Right lobe of liver (tissue), 6 donors: ENCODE results near the gene ZSCAN12. TPM values are rescaled to one million over a fixed set of nuclear protein-coding genes. Genes with fewer than 3 reads are reported as not detected.

Experiments used
- ATAC-seq, 4 donors: fragments of 200-7000 bp; cut with Tn5 transposase; one replicate each; pipeline ENCODE4 v1.9.1; 2020; ENCODE audit warnings: mild to moderate bottlenecking in 4 of 4, moderate library complexity in 4 of 4
- DNase-seq, 3 donors: peaks; one replicate each; pipeline ENCODE4 v3.0.0-alpha.2; 2020
- H3K27ac ChIP-seq, 3 donors: fragments of 200-600 bp; one replicate each; pipeline ENCODE4 v1.8.0; 2022
- H3K27me3 ChIP-seq, 2 donors: fragments of 200-600 bp; one replicate each; pipeline ENCODE4 v1.8.0; 2022
- H3K36me3 ChIP-seq, 4 donors: fragments of 200-600 bp; sonication (generic) in 1 of 4; one replicate each; pipeline versions ENCODE4 v1.5.1 to v1.8.0; 2017 to 2022; ENCODE audit warnings: control low read depth in 1 of 4
- H3K4me1 ChIP-seq, 4 donors: fragments of 200-600 bp; sonication (generic) in 1 of 4; one replicate each; pipeline versions ENCODE4 v1.5.1 to v1.8.0; 2017 to 2022; ENCODE audit warnings: control low read depth in 1 of 4
- H3K4me3 ChIP-seq, 3 donors: fragments of 200-600 bp; one replicate each; pipeline ENCODE4 v1.8.0; 2022
- H3K9me3 ChIP-seq, 4 donors: fragments of 200-600 bp; sonication (generic) in 1 of 4; one replicate each; pipeline versions ENCODE4 v1.5.1 to v1.8.0; 2017 to 2022; ENCODE audit warnings: control low read depth in 1 of 4
- POLR2A ChIP-seq: fragments of 450-650 bp; IDR thresholded peaks from one replicate; pipeline ENCODE4 v1.6.1; 2017; ENCODE audit warnings: antibody characterized with exemption, mild to moderate bottlenecking
- WGBS: methylation state at CpG from one replicate; pipeline ENCODE4 v1.1.6; 2018; ENCODE audit warnings: low coverage, low lambda C conversion rate; ENCODE audit not compliant: insufficient coverage; ENCODE audit errors: missing lambda C conversion rate; 5-methylcytosine and 5-hydroxymethylcytosine counted together
- intact Hi-C, 2 donors: fragments of 100-400 bp; cut with DNase I; formaldehyde crosslinking; loops; one replicate each; pipeline versions ENCODE4 v1.11.2 to v1.14.1; 2022
- total RNA-seq, 6 experiments: library from RNA; depleted of rRNA in 2 of 6; stranded (reverse); fragments of >200 nt in 2 of 6; fragmentation: NEBNext Ultra II Directional in 3 of 6; extraction: Animal tissue kit (Norgen Biotek cat#: 25700) in 3 of 6; gene quantifications; one replicate each; pipeline versions ENCODE4 v1.1.0 to v1.2.4, GENCODE V29; 2016 to 2023
- TF ChIP-seq, protein P1 (sequence below), 4 donors: fragments of 200-600 bp in 3 of 4; fragments of 450-650 bp in 1 of 4; IDR thresholded peaks; one replicate each; pipeline versions ENCODE4 v1.5.1 to v1.8.0; 2016 to 2022; ENCODE audit warnings: antibody characterized with exemption in 4 of 4, mild to moderate bottlenecking in 2 of 4
- donor health status: DM: no; HTN: yes; CAD: no.
- donor health status: DM: no; HTN: no; CAD: no.
- donor health status: DM: no; HTN: no; CAD: no.
- donor health status: DM: no; HTN: yes; CAD: no.
- donor health status: DM: no; HTN: yes; CAD: no.

Gene ZSCAN12
- total RNA-seq, 6 experiments from 2014 or later, result 1.4 to 1.6 (median 1.5) TPM

DNA sequence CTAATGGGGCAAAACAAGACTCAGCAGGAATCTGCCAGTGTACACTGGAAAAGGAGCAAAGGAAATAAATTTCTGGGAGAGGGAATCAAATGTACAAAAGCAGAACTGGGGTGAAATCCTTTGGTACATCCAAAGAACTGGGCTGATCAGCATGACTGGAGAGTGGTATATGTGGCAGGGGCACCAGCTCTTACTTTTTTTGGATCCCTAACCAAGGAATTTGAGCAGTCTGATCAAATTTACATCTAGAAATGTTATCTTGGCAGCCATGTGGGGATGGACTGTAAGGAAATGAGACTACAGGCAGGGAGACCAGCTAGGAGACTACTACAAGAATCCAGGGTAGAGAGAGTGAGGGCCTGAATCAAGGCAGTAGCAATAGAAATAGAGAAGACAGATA is 62.4 kb downstream of the ZSCAN12 start:
- Histone ChIP-seq H3K4me1 (peaks cover 0 to 5% (median 0%) of the 10 kb centered on the region in 4 donors), H3K4me3 (no peak overlapping the region), H3K9me3 (no peaks in the 10 kb centered on the region), H3K27ac (no peak overlapping the region), H3K36me3 (no peaks in the 10 kb centered on the region), H3K27me3 (no peaks in the 10 kb centered on the region)
- ATAC-seq (no peak), DNase-seq (no peak)
- intact Hi-C loops, result no loop called here
- TF ChIP-seq, protein P1, sequence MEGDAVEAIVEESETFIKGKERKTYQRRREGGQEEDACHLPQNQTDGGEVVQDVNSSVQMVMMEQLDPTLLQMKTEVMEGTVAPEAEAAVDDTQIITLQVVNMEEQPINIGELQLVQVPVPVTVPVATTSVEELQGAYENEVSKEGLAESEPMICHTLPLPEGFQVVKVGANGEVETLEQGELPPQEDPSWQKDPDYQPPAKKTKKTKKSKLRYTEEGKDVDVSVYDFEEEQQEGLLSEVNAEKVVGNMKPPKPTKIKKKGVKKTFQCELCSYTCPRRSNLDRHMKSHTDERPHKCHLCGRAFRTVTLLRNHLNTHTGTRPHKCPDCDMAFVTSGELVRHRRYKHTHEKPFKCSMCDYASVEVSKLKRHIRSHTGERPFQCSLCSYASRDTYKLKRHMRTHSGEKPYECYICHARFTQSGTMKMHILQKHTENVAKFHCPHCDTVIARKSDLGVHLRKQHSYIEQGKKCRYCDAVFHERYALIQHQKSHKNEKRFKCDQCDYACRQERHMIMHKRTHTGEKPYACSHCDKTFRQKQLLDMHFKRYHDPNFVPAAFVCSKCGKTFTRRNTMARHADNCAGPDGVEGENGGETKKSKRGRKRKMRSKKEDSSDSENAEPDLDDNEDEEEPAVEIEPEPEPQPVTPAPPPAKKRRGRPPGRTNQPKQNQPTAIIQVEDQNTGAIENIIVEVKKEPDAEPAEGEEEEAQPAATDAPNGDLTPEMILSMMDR (IDR thresholded peaks at IDR 0.05), result no peak
- no peak for TF ChIP-seq POLR2A

DNA sequence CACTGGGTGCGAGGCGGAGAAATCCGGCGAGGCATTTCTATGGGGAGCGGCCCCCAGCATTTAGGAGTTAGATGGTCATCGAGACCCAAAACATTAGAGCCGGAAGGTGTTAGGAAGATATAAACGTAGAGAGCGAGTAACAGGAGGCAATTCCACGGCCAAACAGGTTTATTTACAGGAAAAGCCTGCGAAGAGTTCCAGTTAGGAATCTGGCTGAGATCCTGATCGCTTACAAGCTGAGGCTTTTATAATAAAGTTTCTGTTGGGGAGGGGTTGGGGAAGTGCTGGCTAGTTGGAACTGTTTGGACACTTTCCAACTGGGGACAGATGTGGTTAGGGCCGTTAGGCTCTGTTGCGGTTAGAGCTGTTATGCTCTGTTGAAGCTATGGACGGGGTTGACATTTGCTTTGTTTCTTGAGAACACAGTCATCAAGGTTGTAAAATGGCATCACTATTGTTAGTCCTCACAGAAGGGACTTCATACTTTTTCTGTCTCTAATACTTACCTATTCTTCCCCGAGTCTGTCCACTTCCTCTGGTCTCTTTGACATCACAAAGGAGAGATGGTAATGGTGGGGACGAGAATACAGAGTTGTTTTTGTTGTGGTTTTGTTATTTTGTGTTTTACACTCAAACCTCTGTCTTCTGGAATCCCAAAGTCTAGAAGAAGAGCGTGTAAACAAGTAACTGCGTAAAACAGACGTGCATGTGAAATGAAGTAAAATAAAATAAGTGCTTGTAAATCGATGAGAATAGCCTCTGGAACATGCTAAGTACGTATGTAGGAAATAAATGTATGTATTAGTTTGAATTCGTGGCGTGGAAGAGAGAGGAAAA is 63.0 kb downstream of the ZSCAN12 start:
- peaks cover 0 to 5% (median 0%) of the 10 kb centered on the region in 4 donors for H3K4me1 ChIP-seq
- H3K27ac ChIP-seq, result peak overlapping the region; percentile 91 to 99 (median 93)
- intact Hi-C loops, result no loop called here
- no peaks in the 10 kb centered on the region for H3K9me3 ChIP-seq
- 12% methylated on average over 24 of the region's 24 CpGs for WGBS
- H3K36me3 ChIP-seq, result no peaks in the 10 kb centered on the region
- ATAC-seq (peak; percentile 20 to 30 (median 26)), DNase-seq (no peak)
- TF ChIP-seq POLR2A, result no peak
- H3K27me3 ChIP-seq, result no peaks in the 10 kb centered on the region
- H3K4me3 ChIP-seq, result peak overlapping the region; percentile 50 to 72 (median 61)

DNA sequence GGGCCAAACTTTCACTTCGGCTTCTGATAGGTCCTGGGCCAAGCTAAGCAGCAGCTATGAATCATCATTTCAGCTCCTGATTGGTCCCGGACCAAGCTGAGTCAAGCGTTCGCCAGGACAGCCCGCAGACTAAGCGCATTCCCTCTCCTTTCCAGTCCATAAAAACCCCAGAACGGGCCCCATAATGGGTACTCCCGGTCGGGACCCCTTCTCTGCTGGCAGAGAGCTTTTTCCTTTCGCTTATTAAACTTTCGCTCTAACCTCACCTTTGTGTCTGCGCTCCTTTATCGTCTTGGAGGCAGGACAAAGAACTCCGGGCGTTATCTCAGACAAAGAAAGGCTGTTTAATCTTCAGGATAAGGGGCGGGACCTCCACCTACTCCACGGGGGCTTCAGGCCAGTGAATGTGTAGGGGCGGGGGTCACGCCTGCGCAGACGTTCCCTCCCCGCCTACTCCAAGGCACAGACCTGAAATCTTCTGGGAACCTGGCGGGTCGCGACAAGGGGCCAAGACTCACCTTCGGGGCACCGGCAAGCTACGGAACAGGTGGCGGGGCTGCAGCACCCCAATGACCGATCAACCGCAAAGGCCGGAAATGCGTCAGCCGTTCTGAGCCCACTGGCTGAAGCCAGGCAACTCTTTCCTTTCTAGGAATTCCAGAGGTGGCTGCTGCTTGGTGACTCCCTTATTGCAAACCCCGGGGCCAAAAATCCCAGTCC is 63.8 kb downstream of the ZSCAN12 start, which contains the start of gene ZSCAN31:
Gene ZSCAN31, minus strand, starts transcription at position 585 of the 720 bp plus-strand sequence. CDS start 6,465 bp downstream, outside the sequence.
- peak within 1 kb of the TSS; percentile 91 to 99 (median 93) for H3K27ac ChIP-seq
- peak; percentile 94 to 96 (median 96) for DNase-seq
- no peaks in the 10 kb centered on the region for H3K9me3 ChIP-seq
- intact Hi-C loops, result no loop called here
- no peaks in the 10 kb centered on the region for H3K36me3 ChIP-seq
- H3K4me1 ChIP-seq, result peaks cover 0 to 5% (median 0%) of the 10 kb centered on the region in 4 donors
- WGBS, result under 1% methylated on average over 22 of the region's 35 CpGs
- no peaks in the 10 kb centered on the region for H3K27me3 ChIP-seq
- TF ChIP-seq POLR2A, result peak; percentile 98
- TF ChIP-seq, protein P1 (IDR thresholded peaks at IDR 0.05), result no peak
- H3K4me3 ChIP-seq, result peak within 1 kb of the TSS; percentile 50 to 72 (median 61)
- ATAC-seq, result peak; percentile 94 to 96 (median 95)

DNA sequence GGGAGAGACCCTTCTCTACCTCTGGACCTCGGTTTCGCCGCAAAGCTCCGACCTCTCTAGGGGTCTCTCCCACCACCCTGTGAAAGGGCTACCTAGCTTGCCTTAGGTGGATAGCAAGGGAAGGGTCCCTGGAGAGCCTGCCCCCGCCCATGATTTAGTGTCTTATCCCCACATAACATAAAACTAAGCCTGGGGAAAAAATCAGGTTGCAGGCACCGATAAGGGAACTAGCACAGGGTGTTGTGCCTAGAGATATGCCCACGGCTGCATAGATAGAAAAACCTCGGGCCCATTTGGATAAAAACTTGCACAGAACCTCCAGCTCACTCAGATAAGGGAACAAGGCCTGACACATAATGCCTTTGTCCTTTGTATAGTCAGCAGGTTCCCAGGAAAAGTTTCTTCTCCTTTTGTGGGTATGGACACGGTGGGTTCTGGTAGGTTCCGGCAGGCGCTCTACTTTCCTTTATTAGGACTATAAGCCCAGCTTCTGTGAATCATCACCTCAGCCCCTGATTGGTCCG is 64.4 kb downstream of the ZSCAN12 start:
- intact Hi-C loops, result no loop called here
- DNase-seq, result no peak
- WGBS, result 39% methylated on average over 11 of the region's 12 CpGs

More for the DNA sequence above, 64.4 kb downstream of the ZSCAN12 start:
- ATAC-seq, result no peak
- TF ChIP-seq, protein P1 (IDR thresholded peaks at IDR 0.05), result no peak
- TF ChIP-seq POLR2A, result no peak
- Histone ChIP-seq H3K36me3 (no peaks in the 10 kb centered on the region), H3K9me3 (no peaks in the 10 kb centered on the region), H3K27me3 (no peaks in the 10 kb centered on the region), H3K4me1 (peaks cover 0 to 5% (median 0%) of the 10 kb centered on the region in 4 donors), H3K4me3 (peak overlapping the region; percentile 50 to 72 (median 61)), H3K27ac (peak overlapping the region; percentile 91 to 99 (median 93))
